K562 treated with DMSO at 1 percent for 4 hours (cell line): ENCODE results near the gene CDCP1. TPM values are rescaled to one million over a fixed set of nuclear protein-coding genes. Genes with fewer than 3 reads are reported as not detected.

Source experiments
- total RNA-seq: library from RNA; unstranded; fragments of 300-600 nt; gene quantifications from 2 replicates; pipeline ENCODE4 v1.2.3, GENCODE V29; 2022; ENCODE audit not compliant: insufficient read depth

CDCP1 gene, protein sequence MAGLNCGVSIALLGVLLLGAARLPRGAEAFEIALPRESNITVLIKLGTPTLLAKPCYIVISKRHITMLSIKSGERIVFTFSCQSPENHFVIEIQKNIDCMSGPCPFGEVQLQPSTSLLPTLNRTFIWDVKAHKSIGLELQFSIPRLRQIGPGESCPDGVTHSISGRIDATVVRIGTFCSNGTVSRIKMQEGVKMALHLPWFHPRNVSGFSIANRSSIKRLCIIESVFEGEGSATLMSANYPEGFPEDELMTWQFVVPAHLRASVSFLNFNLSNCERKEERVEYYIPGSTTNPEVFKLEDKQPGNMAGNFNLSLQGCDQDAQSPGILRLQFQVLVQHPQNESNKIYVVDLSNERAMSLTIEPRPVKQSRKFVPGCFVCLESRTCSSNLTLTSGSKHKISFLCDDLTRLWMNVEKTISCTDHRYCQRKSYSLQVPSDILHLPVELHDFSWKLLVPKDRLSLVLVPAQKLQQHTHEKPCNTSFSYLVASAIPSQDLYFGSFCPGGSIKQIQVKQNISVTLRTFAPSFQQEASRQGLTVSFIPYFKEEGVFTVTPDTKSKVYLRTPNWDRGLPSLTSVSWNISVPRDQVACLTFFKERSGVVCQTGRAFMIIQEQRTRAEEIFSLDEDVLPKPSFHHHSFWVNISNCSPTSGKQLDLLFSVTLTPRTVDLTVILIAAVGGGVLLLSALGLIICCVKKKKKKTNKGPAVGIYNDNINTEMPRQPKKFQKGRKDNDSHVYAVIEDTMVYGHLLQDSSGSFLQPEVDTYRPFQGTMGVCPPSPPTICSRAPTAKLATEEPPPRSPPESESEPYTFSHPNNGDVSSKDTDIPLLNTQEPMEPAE
- 7.7 and 7.8 TPM in 2 replicates for total RNA-seq

GRCh38 chr3:45145681-45146614 is at the start of gene CDCP1:
Gene CDCP1 (minus strand): TSS chr3:45146378. CDS start chr3:45146287, 91 bp downstream.

Other genes starting within 250 kb of the CDCP1 start
- gene ZDHHC3, start 170.2 kb downstream of the CDCP1 start, total RNA-seq: 48.0 and 57.9 TPM in 2 replicates
- 37.4 and 49.3 TPM in 2 replicates for gene EXOSC7, start 170.1 kb downstream of the CDCP1 start, total RNA-seq
- not detected in 2 replicates for gene CLEC3B, start 120.1 kb downstream of the CDCP1 start, total RNA-seq
- gene TMEM158, start 79.9 kb upstream of the CDCP1 start, total RNA-seq: 19.0 and 24.5 TPM in 2 replicates
- 16.1 and 16.2 TPM in 2 replicates for gene LARS2, start 242.2 kb upstream of the CDCP1 start, total RNA-seq